NCI-H2107 treated with DMSO at 0.1 percent for 48 hours (cell line): ENCODE measurements around the gene FSD1.
A peak's percentile ranks its signal among the peaks of the same experiment; 100 is the strongest.
"Not testable (repeated sequence)": the region's sequence is repeated elsewhere in the genome, so short reads cannot be mapped to it uniquely, and the experiment has no call there.

Experiments used
- DNase-seq: peaks from one replicate; lab custom pipeline; 2025; ENCODE audit not compliant: unreplicated experiment; lab: John Stamatoyannopoulos, UW

Gene FSD1

GRCh38 chr19:4342314-4342614 lies 37.9 kb downstream of the FSD1 start:
- no peak for DNase-seq

DNA sequence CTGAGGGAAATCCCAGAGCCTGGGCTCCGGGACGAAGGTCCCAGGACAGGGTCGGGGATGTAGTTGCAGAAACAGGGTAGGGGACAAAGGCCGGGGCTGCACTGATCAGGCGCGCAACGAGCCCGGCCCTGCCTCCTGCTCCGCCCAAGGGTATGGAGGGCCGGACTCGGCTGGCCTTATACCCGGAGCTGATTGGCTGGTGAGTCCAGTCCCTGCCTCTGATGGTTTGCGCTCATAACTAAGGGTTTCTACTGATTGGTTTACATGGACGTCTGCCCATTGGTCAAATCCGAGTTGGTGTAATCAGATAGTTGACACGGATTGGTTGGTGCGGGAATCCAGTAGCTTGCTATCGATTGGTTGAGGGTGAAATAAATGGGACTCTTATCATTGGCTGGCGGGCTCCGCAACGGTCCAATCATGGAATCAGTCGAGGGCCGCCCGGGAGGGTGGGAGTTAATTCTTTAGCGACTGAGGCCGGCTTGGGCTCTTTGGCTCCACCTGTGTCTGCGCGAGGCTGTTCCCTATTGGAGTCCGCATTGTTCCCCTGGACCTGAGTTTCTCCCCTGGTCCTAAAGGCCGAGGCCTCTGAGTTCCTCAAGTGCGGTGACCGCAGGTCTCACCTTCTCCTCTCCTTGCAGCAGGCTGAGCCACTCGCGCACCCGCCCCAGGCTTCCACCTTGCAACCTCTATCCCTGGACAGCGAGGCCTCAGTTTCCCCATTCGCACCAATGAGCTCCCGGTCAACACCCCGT lies 38.4 kb downstream of the FSD1 start:
- DNase-seq: peak; percentile 98

- peak; percentile 67 for DNase-seq
Observed at GRCh38 chr19:4343370-4344307, 39.2 kb downstream of the FSD1 start, which contains the start of gene MPND. MPND (plus strand) TSS chr19:4343562; CDS start chr19:4343594, 32 bp downstream.

DNA sequence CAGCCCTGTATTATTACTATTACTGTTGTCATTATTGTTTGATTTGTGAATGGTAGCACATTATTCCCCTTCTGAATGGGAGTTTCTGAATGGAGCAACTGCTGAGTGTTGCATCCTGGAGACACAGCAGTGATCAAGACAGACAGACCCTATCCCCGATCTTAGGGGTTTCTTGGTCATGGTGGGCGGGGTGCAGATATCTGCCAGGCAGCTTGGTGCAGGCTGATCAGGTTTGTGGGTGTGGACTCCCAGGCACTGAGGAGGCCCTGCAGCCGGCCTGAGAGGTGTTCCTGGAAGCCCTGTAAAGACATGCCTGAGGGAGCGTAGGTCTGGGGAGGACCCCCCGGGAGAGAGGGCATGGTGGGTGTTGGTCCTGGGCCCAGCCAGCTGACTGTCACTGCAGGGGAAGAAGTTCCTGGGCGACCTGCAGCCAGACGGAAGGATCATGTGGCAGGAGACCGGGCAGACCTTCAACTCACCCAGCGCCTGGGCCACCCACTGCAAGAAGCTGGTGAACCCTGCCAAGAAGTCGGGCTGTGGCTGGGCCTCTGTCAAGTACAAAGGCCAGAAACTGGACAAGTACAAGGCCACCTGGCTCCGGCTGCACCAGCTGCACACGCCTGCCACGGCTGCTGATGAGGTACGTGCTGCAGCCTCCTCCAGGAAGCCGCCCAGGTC lies 41.1 kb downstream of the FSD1 start:
- no peak for DNase-seq

- no peak for DNase-seq
Observed at GRCh38 chr19:4346020-4346383, 41.6 kb downstream of the FSD1 start.

DNA sequence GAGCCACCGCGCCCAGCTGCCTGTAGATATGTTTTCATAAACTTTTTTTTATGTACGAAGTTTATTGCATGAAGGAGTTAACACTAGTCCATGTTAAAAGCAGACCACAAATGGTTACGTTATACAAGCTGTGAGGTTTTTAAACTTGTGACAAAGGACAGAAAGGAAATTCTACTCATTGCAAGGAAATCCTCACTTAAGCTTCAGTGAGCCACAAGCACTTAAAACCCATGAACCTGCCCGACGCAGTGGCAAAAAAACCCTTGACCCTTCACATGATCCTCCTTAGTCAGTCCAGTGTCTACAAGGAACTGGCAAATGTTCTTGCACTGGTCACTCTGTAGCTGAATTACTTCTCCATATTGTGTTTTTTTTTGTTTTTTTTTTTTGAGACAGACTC lies 43.1 kb downstream of the FSD1 start:
- no peak for DNase-seq

- not testable (repeated sequence) for DNase-seq
Observed at GRCh38 chr19:4349225-4349624, 44.8 kb downstream of the FSD1 start.

DNA sequence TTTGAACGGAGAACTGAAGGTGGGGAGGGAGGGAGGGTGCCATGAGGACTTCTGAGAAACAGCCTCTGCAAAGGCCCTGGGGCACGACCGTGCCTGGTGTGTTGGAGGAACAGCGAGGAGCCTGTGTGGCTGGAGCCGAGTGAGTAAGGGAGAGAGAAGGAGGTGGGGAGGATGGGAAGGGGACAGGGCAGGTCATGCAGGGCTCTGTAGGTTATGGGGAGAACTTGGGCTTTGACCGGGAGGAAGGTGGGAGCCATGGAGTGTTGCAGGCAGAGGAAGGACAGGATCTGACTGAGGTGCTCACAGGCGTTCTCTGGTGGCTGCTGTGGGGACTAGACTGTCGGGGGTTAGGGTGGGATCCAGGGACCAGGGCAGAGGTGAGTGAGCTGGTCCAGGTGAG lies 45.7 kb downstream of the FSD1 start:
- no peak for DNase-seq

DNA sequence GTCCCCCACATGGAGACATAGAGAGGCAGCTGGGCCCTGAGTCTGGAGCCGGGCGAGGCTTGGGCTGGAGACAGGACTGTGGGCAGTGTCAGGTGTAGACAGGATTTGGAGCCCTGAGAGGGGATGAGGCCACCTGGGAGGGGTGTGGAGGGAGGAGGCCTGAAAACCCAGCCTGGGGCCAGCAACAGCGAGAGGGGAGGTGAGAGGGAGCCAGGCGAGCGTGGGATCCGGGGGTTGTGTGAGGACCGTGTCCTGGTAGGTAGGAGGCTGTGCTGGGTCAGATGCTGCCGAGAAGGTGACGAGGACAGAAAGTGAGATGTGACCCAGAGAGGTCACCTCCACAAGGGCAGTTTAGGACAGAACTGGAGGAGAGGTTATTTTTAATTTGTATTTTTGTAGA lies 46.3 kb downstream of the FSD1 start:
- DNase-seq: no peak

- DNase-seq: no peak
Observed at GRCh38 chr19:4352701-4353121, 48.3 kb downstream of the FSD1 start.

GRCh38 chr19:4354282-4354681 lies 49.9 kb downstream of the FSD1 start:
- no peak for DNase-seq

DNA sequence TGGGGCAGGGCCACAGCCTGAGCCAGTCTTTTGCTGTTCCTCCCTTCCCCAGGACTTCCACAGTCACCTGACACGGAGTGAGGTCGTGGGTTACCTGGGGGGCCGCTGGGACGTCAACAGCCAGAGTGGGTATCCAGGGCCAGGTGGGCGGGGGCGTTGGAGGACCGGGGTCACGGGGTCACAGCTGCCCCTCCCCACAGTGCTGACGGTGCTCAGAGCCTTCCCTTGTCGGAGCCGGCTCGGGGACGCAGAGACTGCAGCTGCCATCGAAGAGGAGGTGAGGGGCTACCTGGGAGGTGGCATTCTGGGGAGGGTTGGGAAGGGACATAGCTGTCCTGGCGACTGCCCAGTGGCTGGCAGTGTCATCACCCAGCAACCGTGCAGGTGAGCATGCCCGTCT lies 50.5 kb downstream of the FSD1 start:
- DNase-seq: no peak

DNA sequence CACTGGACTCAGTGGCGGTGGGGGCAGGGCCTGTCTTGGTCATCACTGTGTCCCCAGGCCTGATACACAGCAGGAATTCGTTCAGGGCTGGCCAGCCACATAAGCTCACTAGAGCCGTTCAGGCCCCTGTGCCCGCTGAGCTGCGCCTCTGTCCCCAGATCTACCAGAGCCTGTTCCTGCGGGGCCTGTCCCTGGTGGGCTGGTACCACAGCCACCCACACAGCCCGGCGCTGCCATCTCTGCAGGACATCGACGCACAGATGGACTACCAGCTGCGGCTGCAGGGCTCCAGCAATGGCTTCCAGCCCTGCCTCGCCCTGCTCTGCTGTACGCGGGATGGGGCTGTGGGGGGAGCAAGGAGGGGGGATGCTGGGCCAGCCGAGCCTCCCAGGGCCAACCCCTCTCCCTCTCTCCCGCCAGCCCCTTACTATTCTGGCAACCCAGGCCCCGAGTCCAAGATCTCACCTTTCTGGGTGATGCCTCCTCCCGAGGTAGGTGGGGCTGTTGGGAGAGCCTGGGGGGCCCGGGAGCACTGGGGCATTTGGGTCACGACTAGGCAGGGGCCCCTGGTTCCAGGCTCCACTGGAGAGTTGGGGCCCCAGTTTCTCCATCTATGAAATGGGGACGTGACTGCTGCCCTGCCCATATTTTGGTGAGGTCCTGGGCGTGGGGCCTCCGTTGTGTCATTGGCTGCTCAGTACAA lies 52.8 kb downstream of the FSD1 start:
- no peak for DNase-seq

DNA sequence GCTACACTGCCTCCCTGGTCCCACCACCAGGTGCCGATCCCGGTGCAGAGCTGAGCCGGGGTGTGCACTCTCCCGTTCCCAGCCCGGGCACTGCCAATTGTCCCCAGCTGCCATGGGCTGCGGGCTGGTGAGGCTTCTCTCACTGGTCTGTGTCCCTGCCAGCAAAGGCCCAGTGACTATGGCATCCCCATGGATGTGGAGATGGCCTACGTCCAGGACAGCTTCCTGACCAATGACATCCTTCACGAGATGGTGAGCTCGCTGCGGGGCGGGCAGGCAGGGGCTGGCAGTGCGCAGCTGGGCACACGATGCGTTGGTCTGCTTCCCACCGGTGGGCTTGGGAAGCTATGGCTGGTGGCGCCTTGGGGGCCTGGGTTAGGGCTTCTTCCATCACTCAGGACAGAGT lies 53.5 kb downstream of the FSD1 start:
- DNase-seq: no peak

GRCh38 chr19:4358709-4359626 lies 54.6 kb downstream of the FSD1 start:
- DNase-seq: no peak

DNA sequence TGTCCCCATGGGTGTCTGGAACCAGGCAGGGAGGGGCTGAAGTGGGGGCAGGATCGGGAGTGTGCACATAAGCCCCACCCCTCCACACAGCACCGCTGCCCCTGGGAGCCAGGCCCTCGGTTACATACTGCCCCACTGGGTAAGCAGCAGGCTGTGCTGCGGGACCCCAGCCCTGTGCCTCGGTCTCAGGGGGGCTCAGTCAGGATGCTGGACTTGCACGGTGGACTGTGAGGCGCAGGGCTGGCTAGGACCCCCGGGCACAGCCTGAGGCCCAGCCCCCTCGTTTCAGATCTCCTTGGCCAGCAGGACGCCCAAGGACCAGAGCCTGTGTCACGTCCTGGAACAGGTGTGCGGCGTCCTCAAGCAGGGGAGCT lies 55.2 kb downstream of the FSD1 start:
- no peak for DNase-seq

DNA sequence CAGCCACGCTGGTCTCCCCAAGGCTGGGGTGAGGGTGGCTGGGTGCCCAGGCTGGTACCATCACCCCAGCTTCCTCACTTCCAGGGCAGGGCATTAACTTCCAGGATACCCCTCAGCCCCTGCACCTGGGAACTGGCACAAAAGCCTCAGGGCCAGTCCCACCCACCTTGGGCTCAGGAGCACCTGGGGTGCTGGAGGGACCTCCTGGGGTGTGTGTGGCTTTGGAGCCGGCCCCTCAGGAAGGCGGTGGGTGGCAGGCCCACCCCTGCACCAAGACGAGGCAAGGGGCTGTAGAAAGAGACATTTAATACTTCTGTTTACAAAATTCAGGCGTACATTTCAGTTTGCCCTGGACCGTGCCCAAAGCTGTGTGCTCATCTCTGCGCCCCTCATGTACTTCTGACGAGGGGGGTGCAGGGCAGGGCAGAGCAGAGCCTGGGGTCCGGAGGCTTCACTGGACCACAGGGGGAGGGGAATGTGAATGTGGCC lies 55.7 kb downstream of the FSD1 start:
- no peak for DNase-seq

DNA sequence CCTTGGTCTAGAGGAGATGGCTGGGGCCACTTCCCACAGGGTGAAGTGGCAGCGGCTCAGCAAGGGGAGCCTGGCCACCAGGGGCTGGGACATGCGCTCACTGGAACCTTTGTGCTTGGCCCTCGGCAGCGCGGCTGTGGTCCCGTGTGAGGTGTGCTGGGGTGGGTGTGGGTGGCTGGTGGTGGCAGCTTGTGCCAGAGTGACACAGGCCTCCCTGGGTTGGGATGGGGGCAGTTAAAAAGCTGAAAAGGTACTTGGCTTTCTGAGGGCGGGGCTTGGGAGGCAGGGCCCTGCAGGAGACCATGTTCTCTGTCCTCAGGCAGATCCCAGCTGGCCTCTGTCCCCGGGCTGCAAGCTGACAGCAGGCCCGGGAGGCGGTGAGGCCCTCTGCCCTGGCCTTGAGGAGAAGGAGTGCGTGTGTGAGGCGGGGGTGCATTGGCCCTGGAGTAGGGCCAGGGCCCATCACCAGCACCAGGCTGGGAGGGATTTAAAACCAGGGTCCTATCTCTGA lies 56.3 kb downstream of the FSD1 start:
- DNase-seq: peak; percentile 14

DNA sequence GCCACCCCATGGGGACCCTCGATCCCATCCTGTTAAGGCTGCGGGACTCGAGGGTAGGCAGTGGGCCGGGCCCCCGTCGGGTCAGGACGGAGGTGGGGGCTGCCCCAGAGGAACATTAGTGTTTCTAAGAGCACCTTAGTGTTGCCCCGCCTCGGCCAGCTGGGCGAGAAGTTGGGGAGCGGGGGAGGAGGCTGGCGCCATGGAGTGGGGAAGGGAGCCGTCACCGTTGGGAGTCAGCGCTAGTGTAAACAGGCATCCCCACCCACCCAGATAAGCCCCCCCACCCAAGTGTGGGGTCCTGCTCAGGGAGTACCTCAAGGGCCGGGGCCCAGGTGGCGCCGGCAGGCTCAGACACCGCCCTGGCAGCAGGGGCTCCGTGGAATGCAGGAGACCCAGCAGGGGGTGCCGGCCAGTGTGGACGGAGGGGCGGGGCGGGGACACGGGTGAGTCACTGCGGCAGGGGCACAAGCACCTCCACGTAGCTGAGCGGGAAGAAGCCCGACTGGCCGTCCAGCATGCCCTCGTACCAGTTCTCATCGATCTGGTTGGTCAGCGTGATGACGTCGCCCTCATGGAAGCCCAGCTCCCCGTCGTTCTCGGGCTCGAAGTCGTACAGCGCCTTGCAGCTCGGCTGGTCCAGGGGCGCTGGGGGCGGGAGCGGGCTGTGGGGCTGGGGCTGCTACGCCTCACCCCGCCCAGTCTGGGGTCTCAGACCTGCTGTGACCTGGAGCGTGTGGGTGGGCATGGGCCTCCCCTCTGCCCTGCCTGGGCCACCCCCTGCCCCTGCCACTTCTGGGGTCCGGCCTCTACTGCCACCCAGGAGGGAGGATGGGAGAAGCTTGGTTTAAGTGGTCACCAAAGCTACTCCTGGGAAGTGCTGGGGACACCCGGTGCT lies 57.0 kb downstream of the FSD1 start:
- DNase-seq: no peak
